Measurements from ENCODE around the gene LRRC75A. TPM values are rescaled to one million over a fixed set of nuclear protein-coding genes. Genes with fewer than 3 reads are reported as not detected.

LRRC75A gene
- total and polyA plus RNA-seq, 2 of the 13 experiments (the other 11 are each of a cell fraction or from before 2014, with no cell fraction given): 0.03 TPM; not detected in 1

DNA sequence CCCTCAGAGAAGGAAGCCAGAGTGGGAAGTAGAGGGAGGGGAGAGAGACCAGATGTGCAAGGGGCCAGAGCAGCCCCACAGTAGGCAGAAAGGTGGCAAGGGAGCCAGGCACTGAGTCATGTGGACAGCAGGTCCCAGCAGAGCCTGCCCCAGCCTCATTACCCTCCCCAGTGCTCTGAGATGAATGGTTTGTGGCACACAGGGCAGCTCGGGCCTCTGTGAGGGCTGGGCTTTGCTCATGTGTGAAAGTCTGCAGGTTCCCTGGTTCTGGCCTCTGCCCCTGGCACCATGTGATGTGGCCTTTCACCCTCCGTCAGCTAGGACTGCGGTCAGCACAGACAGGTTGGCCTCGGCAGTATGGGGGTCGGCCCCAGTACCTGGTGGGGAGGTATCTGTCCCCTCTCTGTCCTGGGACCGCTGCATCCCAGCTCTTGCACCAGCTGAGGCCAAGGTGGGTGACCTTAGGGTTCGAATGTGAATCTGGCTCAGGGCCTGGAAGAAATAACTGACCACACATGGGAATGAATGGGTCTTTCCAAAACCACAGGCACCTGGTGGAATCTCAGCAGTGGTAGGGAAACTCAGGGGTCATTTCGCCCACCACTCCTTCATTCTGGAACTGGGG is 8.9 kb downstream of the LRRC75A start:
- CTCF ChIA-PET (ENCODE audit: low intra/inter-chr PET ratio, low total read pairs): no interaction called here
- no peaks in the 10 kb centered on the region for H3K9me3 ChIP-seq (ENCODE audit: low read length)
- H2AFZ ChIP-seq (ENCODE audit: low read length): no peak overlapping the region
- TF ChIP-seq NCOR1 (IDR thresholded peaks at IDR 0.05; ENCODE audit: borderline replicate concordance, low read length) (no peak), PHF8 (CRISPR knock-in tag; IDR thresholded peaks at IDR 0.05) (no peak), SIX1 (CRISPR knock-in tag; IDR thresholded peaks at IDR 0.05; ENCODE audit: borderline replicate concordance) (no peak), HNRNPLL (IDR thresholded peaks at IDR 0.05; ENCODE audit: low read depth, low read length, poor library complexity, severe bottlenecking) (no peak), KMT2B (CRISPR knock-in tag; IDR thresholded peaks at IDR 0.05) (no peak), ZNF781 (CRISPR knock-in tag; IDR thresholded peaks at IDR 0.05; ENCODE audit: borderline replicate concordance, not compliant biosample characterization) (no peak), SKI (IDR thresholded peaks at IDR 0.05; ENCODE audit: partially characterized antibody) (no peak), ZSCAN20 (CRISPR knock-in tag; IDR thresholded peaks at IDR 0.05; ENCODE audit: borderline replicate concordance) (no peak), TSC22D2 (CRISPR knock-in tag; IDR thresholded peaks at IDR 0.05; ENCODE audit: borderline replicate concordance) (no peak)
- TF ChIP-seq, protein P1, sequence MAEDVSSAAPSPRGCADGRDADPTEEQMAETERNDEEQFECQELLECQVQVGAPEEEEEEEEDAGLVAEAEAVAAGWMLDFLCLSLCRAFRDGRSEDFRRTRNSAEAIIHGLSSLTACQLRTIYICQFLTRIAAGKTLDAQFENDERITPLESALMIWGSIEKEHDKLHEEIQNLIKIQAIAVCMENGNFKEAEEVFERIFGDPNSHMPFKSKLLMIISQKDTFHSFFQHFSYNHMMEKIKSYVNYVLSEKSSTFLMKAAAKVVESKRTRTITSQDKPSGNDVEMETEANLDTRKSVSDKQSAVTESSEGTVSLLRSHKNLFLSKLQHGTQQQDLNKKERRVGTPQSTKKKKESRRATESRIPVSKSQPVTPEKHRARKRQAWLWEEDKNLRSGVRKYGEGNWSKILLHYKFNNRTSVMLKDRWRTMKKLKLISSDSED (CRISPR knock-in tag; IDR thresholded peaks at IDR 0.05): no peak
- no TSS peak for BruUV-seq (replicated peaks)
- H3K36me3 ChIP-seq (replicated peaks in 1 of 2; ENCODE audit: control insufficient read depth in 1 of 2, insufficient read depth in 2 of 2, low read length in 2 of 2): no peaks in the 10 kb centered on the region
- H3K27ac ChIP-seq (ENCODE audit: extremely low read length, insufficient read depth, low read length): no peak overlapping the region
- no peaks in the 10 kb centered on the region for H4K20me1 ChIP-seq (ENCODE audit: insufficient read depth, low read length)
- WGBS (ENCODE audit: low lambda C conversion rate): 3% methylated on average over 4 of the region's 8 CpGs
- H3K9ac ChIP-seq (ENCODE audit: insufficient read depth, low read depth, low read length): no peak overlapping the region
- intact Hi-C loops (cut with micrococcal nuclease; ENCODE audit: unreplicated experiment): no loop called here
- DNase-seq (ENCODE audit: low spot score): no peak
- FAIRE-seq: no peak
- H3K4me1 ChIP-seq (ENCODE audit: insufficient read depth, low read length): peaks cover 14% of the 10 kb centered on the region
- no peaks in the 10 kb centered on the region for H3K79me2 ChIP-seq (ENCODE audit: insufficient read depth, low read length)
- H3K4me3 ChIP-seq (replicated peaks in 1 of 3; ENCODE audit: insufficient read depth in 1 of 3, low read depth in 2 of 3, low read length in 3 of 3): no peak overlapping the region
- in situ Hi-C loops (cut with HindIII; ENCODE audit: extremely low pct_ligation_motif_present, low pct_unique_long_range_greater_than_20kb): no loop called here
- POLR2A ChIA-PET: no interaction called here
- H3K27me3 ChIP-seq (ENCODE audit: control insufficient read depth in 1 of 2, insufficient read depth in 2 of 2, low read length in 2 of 2): peaks cover 14 to 73% of the 10 kb centered on the region in 2 experiments
- no peak overlapping the region for H3K4me2 ChIP-seq (ENCODE audit: low read depth, low read length)
- ATAC-seq: no peak; the same call in 1 of the 3 replicates
